GM12878 (cell line): ENCODE measurements around the gene PLPP2. TPM values are rescaled to one million over a fixed set of nuclear protein-coding genes. Genes with fewer than 3 reads are reported as not detected.

Experiments
- ATAC-seq: fragments of 200-7000 bp; cut with Tn5 transposase; 3 replicates; pipeline ENCODE4 v1.9.1; 2020; ENCODE audit warnings: mild to moderate bottlenecking, moderate library complexity
- Bru-seq: library from RNA; stranded (reverse); fragments of 400-500 nt; gene quantifications from one replicate; lab custom pipeline; 2021; lab: Mats Ljungman, UMichigan
- BruChase-seq, 2 experiments: library from RNA; stranded (reverse); fragments of 400-500 nt; gene quantifications; one replicate each; lab custom pipeline; 2021; lab: Mats Ljungman, UMichigan
- BruUV-seq: library from RNA; stranded (reverse); fragments of 400-500 nt; replicated peaks from 2 replicates; lab custom pipeline; 2021; lab: Mats Ljungman, UMichigan
- CTCF ChIA-PET: fragments of 300-600 bp; sonication (Branson Sonifier 250); formaldehyde crosslinking; extraction: SDS; loops from one replicate; lab custom pipeline; 2021; ENCODE audit warnings: inconsistent platforms; lab: Yijun Ruan, JAX
- POLR2A ChIA-PET: fragments of 350-600 bp; formaldehyde crosslinking; extraction: SDS; loops from one replicate; lab custom pipeline; 2021; ENCODE audit warnings: inconsistent platforms; lab: Charles Lee
- RAD21 ChIA-PET: fragments of 300-600 bp; sonication (Branson Sonifier 250); formaldehyde crosslinking; loops from one replicate; lab custom pipeline; 2023; ENCODE audit warnings: antibody characterized with exemption; ENCODE audit not compliant: unreplicated experiment; lab: Charles Lee
- SMC1A ChIA-PET: fragments of 300-600 bp; sonication (Branson Sonifier 250); formaldehyde crosslinking; loops from one replicate; lab custom pipeline; 2023; ENCODE audit not compliant: unreplicated experiment, uncharacterized antibody; lab: Charles Lee
- DNase-seq: peaks from one replicate; pipeline ENCODE4 v3.0.0-alpha.2; 2011; ENCODE audit warnings: low read depth, low spot score
- FAIRE-seq: peaks from 3 replicates; lab custom pipeline; 2011; peaks lifted over from hg19 to GRCh38; lab: Jason Lieb, UNC
- H2AFZ ChIP-seq: 2 replicates; pipeline ENCODE4 v1.6.0; 2011; ENCODE audit warnings: low read depth, low read length, control low read depth; ENCODE audit not compliant: control insufficient read depth
- H3K27ac ChIP-seq: 2 replicates; pipeline ENCODE4 v1.5.1; 2011; ENCODE audit warnings: control low read depth; ENCODE audit not compliant: control insufficient read depth, insufficient read depth
- H3K27me3 ChIP-seq, 2 experiments: replicated peaks in 1 of 2; 2 replicates each; pipeline versions ENCODE4 v1.6.0 to v1.6.1; 2011; ENCODE audit warnings: low read length in 1 of 2; ENCODE audit not compliant: control insufficient read depth in 2 of 2, insufficient read depth in 2 of 2
- H3K36me3 ChIP-seq, 2 experiments: 2 replicates each; pipeline ENCODE4 v1.5.1; 2011; ENCODE audit warnings: low read length in 1 of 2; ENCODE audit not compliant: control insufficient read depth in 2 of 2, insufficient read depth in 2 of 2
- H3K4me1 ChIP-seq: 2 replicates; pipeline ENCODE4 v1.6.1; 2011; ENCODE audit warnings: mild to moderate bottlenecking, low read length, moderate library complexity, mixed read lengths; ENCODE audit not compliant: control insufficient read depth, insufficient read depth
- H3K4me2 ChIP-seq: 2 replicates; pipeline ENCODE4 v1.6.0; 2011; ENCODE audit warnings: control low read depth; ENCODE audit not compliant: control insufficient read depth, insufficient read depth
- H3K4me3 ChIP-seq: fragments of 200-600 bp; sonication (generic); 2 replicates; pipeline ENCODE4 v1.5.1; 2016
- H3K79me2 ChIP-seq: 2 replicates; pipeline ENCODE4 v1.6.0; 2011; ENCODE audit warnings: low read length; ENCODE audit not compliant: control insufficient read depth, insufficient read depth
- H3K9ac ChIP-seq: 2 replicates; pipeline ENCODE4 v1.8.0; 2011; ENCODE audit warnings: low read length, control low read depth, mixed read lengths; ENCODE audit not compliant: control insufficient read depth, insufficient read depth
- H3K9me3 ChIP-seq: replicated peaks from 3 replicates; pipeline ENCODE4 v1.5.1; 2011; ENCODE audit warnings: mild to moderate bottlenecking, low read length; ENCODE audit not compliant: control insufficient read depth, insufficient read depth
- H4K20me1 ChIP-seq: 2 replicates; pipeline ENCODE4 v1.6.0; 2011; ENCODE audit not compliant: control insufficient read depth, insufficient read depth
- HDGF ChIP-seq: fragments of 450-650 bp; IDR thresholded peaks from 2 replicates; pipeline ENCODE4 v1.6.1; 2016; ENCODE audit warnings: antibody characterized with exemption
- WGBS: methylation state at CpG from one replicate; pipeline ENCODE4 v1.1.6; 2016; ENCODE audit warnings: low lambda C conversion rate; ENCODE audit not compliant: insufficient replicate concordance, insufficient coverage; ENCODE audit errors: missing lambda C conversion rate; 5-methylcytosine and 5-hydroxymethylcytosine counted together
- in situ Hi-C: fragments of 300-500 bp; cut with MboI; formaldehyde crosslinking; loops from 9 replicates; pipeline ENCODE4 v1.14.3; 2018; ENCODE audit warnings: mixed read lengths
- intact Hi-C: fragments of 100-400 bp; cut with micrococcal nuclease; formaldehyde crosslinking; loops from one replicate; pipeline ENCODE4 v1.14.2; 2022; ENCODE audit not compliant: unreplicated experiment
- long read RNA-seq, 2 experiments: library from polyadenylated mRNA; unstranded; transcript quantifications; one replicate each; pipeline ENCODE4 v2.0.0, GENCODE V29; 2019 to 2020
- polyA minus RNA-seq, 3 experiments: library from RNA; depleted of rRNA, polyadenylated mRNA; stranded (reverse); fragments of >200 nt; gene quantifications; 2 replicates each; pipeline ENCODE4 v1.2.3, GENCODE V29; 2011
- polyA plus RNA-seq, 11 experiments: library from polyadenylated mRNA; depleted of rRNA in 4 of 11; unstranded in 6 of 11; stranded (reverse) in 5 of 11; fragments of >200 nt; fragmentation: Nextera tagmentation in 4 of 11; fragmentation: Illumina TruSeq in 1 of 11; extraction: Ambion mirVana in 4 of 11; extraction: Trizol in 1 of 11; gene quantifications; 1 replicate in 1 of 11; 2 replicates in 10 of 11; pipeline versions ENCODE4 v1.2.1 to v1.2.3, GENCODE V29; 2011 to 2016; ENCODE audit warnings: inconsistent platforms in 2 of 11, missing spikeins in 2 of 11, low read depth in 1 of 11
- total RNA-seq, 4 experiments: library from RNA; depleted of rRNA in 3 of 4; stranded (reverse); fragments of >200 nt in 3 of 4; fragmentation: Illumina TruSeq in 1 of 4; extraction: Trizol in 1 of 4; gene quantifications; 2 replicates each; pipeline versions ENCODE4 v1.2.1 to v1.2.3, GENCODE V29; 2013 to 2021
- TF ChIP-seq, protein P1 (sequence below): IDR thresholded peaks from 2 replicates; pipeline ENCODE4 v1.6.1; 2011; ENCODE audit warnings: borderline replicate concordance, low read depth, mild to moderate bottlenecking, moderate library complexity, mixed read lengths, low read length; ENCODE audit not compliant: insufficient read depth; ENCODE audit errors: extremely low read length

Gene PLPP2
- total RNA-seq (2013; cell fraction: nucleolus; rRNA removed) = 0.10 TPM in 1 of 2 replicates, not detected in the other
- total RNA-seq (2014; rRNA removed) (not detected in 2 replicates), total RNA-seq (2014; rRNA removed; fragmentation: Illumina TruSeq; extraction: Trizol) (not detected in 2 replicates), total RNA-seq (2021) (0.51 and 0.62 TPM in 2 replicates), polyA plus RNA-seq (2011; rRNA removed) (0.07 and 0.14 TPM in 2 replicates), polyA plus RNA-seq (2014; fragmentation: Illumina TruSeq; extraction: Trizol) (not detected in 2 replicates), polyA plus RNA-seq (2014; fragmentation: Nextera tagmentation; extraction: Ambion mirVana) (not detected), polyA plus RNA-seq (2014; rRNA removed) (0.04 TPM in 1 of 2 replicates, not detected in the other), polyA plus RNA-seq (2016; fragmentation: Nextera tagmentation; extraction: Ambion mirVana) (not detected), polyA minus RNA-seq (2011; rRNA and poly(A)+ RNA removed) (not detected in 2 replicates), Bru-seq, nascent RNA (percentile 14 among the genes with signal in this experiment), BruChase-seq, experiment 1, labeled RNA remaining after a 6-hour chase (percentile 34 among the genes with signal in this experiment), BruChase-seq, experiment 2, labeled RNA remaining after a 2-hour chase (percentile 29 among the genes with signal in this experiment)
- 0.18 TPM for polyA plus RNA-seq (2011; ENCODE audit: low read depth)
- polyA plus RNA-seq (2011; cell fraction: cytosol; rRNA removed) = 0.12 and 0.24 TPM in 2 replicates
- 0.15 and 0.27 TPM in 2 replicates for polyA plus RNA-seq (2011; cell fraction: nucleus; rRNA removed)
- 0.36 and 0.38 TPM in 2 replicates for polyA plus RNA-seq (2012)
- not detected in 2 replicates for polyA minus RNA-seq (2011; cell fraction: cytosol; rRNA and poly(A)+ RNA removed)
- polyA minus RNA-seq (2011; cell fraction: nucleus; rRNA and poly(A)+ RNA removed) = under 0.01 TPM in 1 of 2 replicates, not detected in the other
- long read RNA-seq, experiment 1 = 0 reads
- long read RNA-seq, experiment 2 = 0 reads

DNA sequence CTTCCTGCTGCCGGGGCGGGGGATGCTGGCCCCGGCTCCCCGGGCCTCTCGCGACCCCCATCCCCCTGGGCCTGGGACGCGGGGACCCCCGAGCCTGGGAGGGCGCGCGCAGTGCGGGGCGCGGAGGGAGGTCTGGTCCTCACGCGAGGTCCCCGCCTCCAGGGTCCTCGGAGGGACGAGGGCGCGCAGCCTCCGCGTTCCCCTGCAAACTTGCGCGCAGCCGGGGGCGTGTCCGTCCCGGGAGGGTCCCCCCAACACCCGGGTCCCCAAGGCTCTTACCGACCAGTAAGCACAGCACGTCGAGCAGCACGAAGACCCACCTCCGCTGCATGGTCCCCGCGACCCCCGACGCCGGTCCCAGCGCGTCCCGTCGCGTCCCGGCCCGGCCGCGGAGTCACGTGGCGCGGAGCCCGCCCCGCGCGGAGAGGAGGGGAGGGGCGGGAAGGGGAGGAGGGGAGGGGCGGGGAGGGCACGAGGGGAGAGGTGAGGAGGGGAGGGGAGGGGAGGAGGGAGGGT, at the start of gene PLPP2:
TSS of gene PLPP2 (minus strand) at position 398 of the 516 bp plus-strand sequence. CDS start at position 331, 67 bp downstream.
- no peaks in the 10 kb centered on the region for H4K20me1 ChIP-seq
- TF ChIP-seq HDGF = no peak
- TF ChIP-seq, protein P1, sequence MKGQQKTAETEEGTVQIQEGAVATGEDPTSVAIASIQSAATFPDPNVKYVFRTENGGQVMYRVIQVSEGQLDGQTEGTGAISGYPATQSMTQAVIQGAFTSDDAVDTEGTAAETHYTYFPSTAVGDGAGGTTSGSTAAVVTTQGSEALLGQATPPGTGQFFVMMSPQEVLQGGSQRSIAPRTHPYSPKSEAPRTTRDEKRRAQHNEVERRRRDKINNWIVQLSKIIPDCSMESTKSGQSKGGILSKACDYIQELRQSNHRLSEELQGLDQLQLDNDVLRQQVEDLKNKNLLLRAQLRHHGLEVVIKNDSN = peak; percentile 31
- no peak for ATAC-seq
- DNase-seq = no peak
- no peak within 1 kb of the TSS for H3K4me3 ChIP-seq
- in situ Hi-C loops (no loop called here), intact Hi-C loops (no loop called here)
- SMC1A ChIA-PET = no interaction called here
- H3K9ac ChIP-seq = no peak within 1 kb of the TSS
- POLR2A ChIA-PET = no interaction called here
- H2AFZ ChIP-seq = no peak within 1 kb of the TSS
- RAD21 ChIA-PET = no interaction called here
- no TSS peak for BruUV-seq
- no peak within 1 kb of the TSS for H3K4me2 ChIP-seq
- 46% methylated on average over 39 of the region's 60 CpGs for WGBS
- CTCF ChIA-PET = no interaction called here
- FAIRE-seq = no peak
- H3K27me3 ChIP-seq = peaks cover 0 to 6% of the 10 kb centered on the region in 2 experiments; a peak in 2 of 4 replicates
- no peaks in the 10 kb centered on the region for H3K4me1 ChIP-seq
- no peaks in the 10 kb centered on the region for H3K79me2 ChIP-seq
- no peak within 1 kb of the TSS for H3K27ac ChIP-seq
- no peaks in the 10 kb centered on the region for H3K9me3 ChIP-seq
- H3K36me3 ChIP-seq = no peaks in the 10 kb centered on the region
